SH-SY5Y (cell line): ENCODE data around the gene CFAP47.

Experiments used
- GATA2 ChIP-seq: IDR thresholded peaks from 2 replicates; pipeline ENCODE4 v1.6.1; 2011; ENCODE audit warnings: mild to moderate bottlenecking, low read depth, low read length
- GATA3 ChIP-seq: IDR thresholded peaks from 2 replicates; pipeline ENCODE4 v1.6.1; 2011; ENCODE audit warnings: low read depth, mild to moderate bottlenecking, low read length, moderate library complexity

CFAP47 gene

GRCh38 chrX:35919536-35920309, at the start of gene CFAP47:
CFAP47 (plus strand) TSS chrX:35919734; CDS start chrX:35919800, 66 bp downstream.
- no peak for TF ChIP-seq GATA2
- no peak for TF ChIP-seq GATA3

- TF ChIP-seq GATA3 (no peak), GATA2 (no peak)
Observed at GRCh38 chrX:35880601-35881000, 38.9 kb upstream of the CFAP47 start.

GRCh38 chrX:35886135-35886534, 33.4 kb upstream of the CFAP47 start:
- TF ChIP-seq GATA3 (no peak), GATA2 (no peak)

- TF ChIP-seq GATA3 (no peak), GATA2 (no peak)
Observed at GRCh38 chrX:35890699-35891098, 28.8 kb upstream of the CFAP47 start.

- TF ChIP-seq GATA2: no peak
- TF ChIP-seq GATA3: no peak
Observed at GRCh38 chrX:36007207-36007606, 87.7 kb downstream of the CFAP47 start.

- no peak for TF ChIP-seq GATA2
- no peak for TF ChIP-seq GATA3
Observed at GRCh38 chrX:36019125-36019524, 99.6 kb downstream of the CFAP47 start.

GRCh38 chrX:36035550-36035949, 116.0 kb downstream of the CFAP47 start:
- TF ChIP-seq GATA3: no peak
- TF ChIP-seq GATA2: no peak

GRCh38 chrX:36062778-36063177, 143.2 kb downstream of the CFAP47 start:
- TF ChIP-seq GATA2 (no peak), GATA3 (no peak)

GRCh38 chrX:36071061-36071460, 151.5 kb downstream of the CFAP47 start:
- TF ChIP-seq GATA3: no peak
- no peak for TF ChIP-seq GATA2

- no peak for TF ChIP-seq GATA2
- TF ChIP-seq GATA3: no peak
Observed at GRCh38 chrX:36083256-36083655, 163.7 kb downstream of the CFAP47 start.

- TF ChIP-seq GATA3 (no peak), GATA2 (no peak)
Observed at GRCh38 chrX:36087366-36087765, 167.8 kb downstream of the CFAP47 start.

- TF ChIP-seq GATA3 (no peak), GATA2 (no peak)
Observed at GRCh38 chrX:36102425-36102824, 182.9 kb downstream of the CFAP47 start.

- no peak for TF ChIP-seq GATA2
- no peak for TF ChIP-seq GATA3
Observed at GRCh38 chrX:36116222-36116621, 196.7 kb downstream of the CFAP47 start.

GRCh38 chrX:36159254-36159653, 239.7 kb downstream of the CFAP47 start:
- no peak for TF ChIP-seq GATA3
- TF ChIP-seq GATA2: no peak

- no peak for TF ChIP-seq GATA2
- no peak for TF ChIP-seq GATA3
Observed at GRCh38 chrX:36160081-36160480, 240.5 kb downstream of the CFAP47 start.

GRCh38 chrX:36198575-36198974, 279.0 kb downstream of the CFAP47 start:
- TF ChIP-seq GATA2 (no peak), GATA3 (no peak)

GRCh38 chrX:36199928-36200327, 280.4 kb downstream of the CFAP47 start:
- TF ChIP-seq GATA2: no peak
- no peak for TF ChIP-seq GATA3
